GM21515 (cell line): ENCODE measurements around the gene SLC5A5.

Experiments
- ATAC-seq: cut with Tn5 transposase; IDR thresholded peaks from one replicate; pipeline ENCODE4 v1.9.1; 2021; ENCODE audit not compliant: unreplicated experiment

SLC5A5 gene

GRCh38 chr19:17871878-17872250 lies at the start of gene SLC5A5:
TSS of gene SLC5A5 (plus strand) at chr19:17871945. CDS start at chr19:17872320, 375 bp downstream.
- ATAC-seq, result no peak

GRCh38 chr19:17824339-17824738 lies 47.4 kb upstream of the SLC5A5 start:
- no peak for ATAC-seq

- ATAC-seq, result no peak
Measured at GRCh38 chr19:17826508-17827056, 45.2 kb upstream of the SLC5A5 start.

- ATAC-seq, result no peak
Measured at GRCh38 chr19:17829855-17830566, 41.7 kb upstream of the SLC5A5 start.

- ATAC-seq, result no peak
Measured at GRCh38 chr19:17830567-17831418, 41.0 kb upstream of the SLC5A5 start.

GRCh38 chr19:17831419-17831888 lies 40.3 kb upstream of the SLC5A5 start:
- ATAC-seq, result no peak

GRCh38 chr19:17832443-17833208 lies 39.1 kb upstream of the SLC5A5 start:
- ATAC-seq, result no peak

- ATAC-seq, result no peak
Measured at GRCh38 chr19:17834350-17835181, 37.2 kb upstream of the SLC5A5 start.

- no peak for ATAC-seq
Measured at GRCh38 chr19:17835182-17836006, 36.4 kb upstream of the SLC5A5 start.

GRCh38 chr19:17836530-17836929 lies 35.2 kb upstream of the SLC5A5 start:
- no peak for ATAC-seq

GRCh38 chr19:17837972-17838371 lies 33.8 kb upstream of the SLC5A5 start:
- no peak for ATAC-seq

GRCh38 chr19:17840019-17840418 lies 31.7 kb upstream of the SLC5A5 start:
- ATAC-seq, result no peak

- ATAC-seq, result no peak
Measured at GRCh38 chr19:17841371-17841809, 30.4 kb upstream of the SLC5A5 start.

- ATAC-seq, result no peak
Measured at GRCh38 chr19:17841810-17842662, 29.7 kb upstream of the SLC5A5 start.

GRCh38 chr19:17842663-17843291 lies 29.0 kb upstream of the SLC5A5 start:
- no peak for ATAC-seq

GRCh38 chr19:17843292-17843827 lies 28.4 kb upstream of the SLC5A5 start:
- ATAC-seq, result no peak

GRCh38 chr19:17843908-17844490 lies 27.7 kb upstream of the SLC5A5 start:
- ATAC-seq, result no peak
